HG03064 (cell line): ENCODE measurements around the gene CIDEC.

Source experiments
- ATAC-seq: cut with Tn5 transposase; IDR thresholded peaks from one replicate; pipeline ENCODE4 v1.9.1; 2021; ENCODE audit warnings: low read depth; ENCODE audit not compliant: unreplicated experiment

The CIDEC gene, protein sequence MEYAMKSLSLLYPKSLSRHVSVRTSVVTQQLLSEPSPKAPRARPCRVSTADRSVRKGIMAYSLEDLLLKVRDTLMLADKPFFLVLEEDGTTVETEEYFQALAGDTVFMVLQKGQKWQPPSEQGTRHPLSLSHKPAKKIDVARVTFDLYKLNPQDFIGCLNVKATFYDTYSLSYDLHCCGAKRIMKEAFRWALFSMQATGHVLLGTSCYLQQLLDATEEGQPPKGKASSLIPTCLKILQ

DNA sequence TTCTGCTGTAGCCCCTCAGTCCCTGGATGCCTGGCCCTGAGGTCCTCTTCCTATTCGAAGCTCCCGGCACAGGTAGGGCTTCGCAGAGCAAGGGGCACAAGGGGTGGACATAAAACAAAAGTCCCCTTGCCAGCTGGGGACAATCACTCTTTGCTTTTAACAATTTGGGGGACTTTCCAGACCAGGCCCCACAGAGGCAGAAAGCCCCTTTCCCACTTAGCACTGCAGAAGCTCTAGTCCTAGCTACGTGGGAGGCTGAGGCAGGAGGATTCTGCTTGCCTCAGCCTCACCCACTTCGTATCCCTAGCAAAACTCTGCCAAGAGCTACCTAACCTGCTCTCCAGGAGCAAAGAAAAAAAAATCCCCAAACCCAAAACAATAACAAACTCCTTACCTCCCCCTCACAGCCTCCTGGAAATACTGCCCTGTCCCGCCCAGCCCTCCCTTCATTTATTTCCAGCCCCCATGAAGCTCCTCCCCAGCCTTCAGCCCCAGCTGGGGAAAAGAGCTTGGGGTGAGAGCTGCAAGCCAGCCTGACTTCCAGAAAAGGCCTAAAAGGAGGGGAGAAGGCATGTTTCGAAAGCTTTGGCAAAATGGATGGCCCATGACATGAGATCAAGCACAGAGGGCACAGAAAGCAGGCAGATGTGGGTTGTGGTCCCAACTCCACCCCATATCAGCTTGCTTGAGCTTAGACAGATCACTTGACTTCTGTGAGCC lies at the start of gene CIDEC:
TSS of gene CIDEC (minus strand) at position 424 of the 720 bp plus-strand sequence. CDS start 1,767 bp downstream, outside the sequence.
- ATAC-seq = no peak

DNA sequence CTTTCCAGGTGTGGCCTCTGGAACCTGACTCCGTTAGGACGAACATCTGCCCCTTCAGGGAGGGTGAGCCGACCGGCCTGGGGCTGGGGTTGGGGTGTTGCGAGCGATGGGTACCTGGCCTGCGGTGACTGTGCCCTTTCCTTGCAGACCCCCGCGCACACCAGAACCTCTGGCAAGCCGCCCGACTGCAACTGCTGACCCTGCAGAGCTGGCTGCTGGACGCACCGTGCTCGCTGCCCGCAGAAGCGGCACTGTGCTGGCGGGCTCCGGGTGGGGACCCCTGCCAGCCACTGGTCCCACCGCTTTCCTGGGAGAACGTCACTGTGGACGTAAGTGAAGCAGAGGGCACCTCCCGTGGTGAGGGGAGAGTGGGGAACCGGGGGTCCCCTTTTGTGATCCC lies 48.1 kb upstream of the CIDEC start:
- ATAC-seq = no peak

DNA sequence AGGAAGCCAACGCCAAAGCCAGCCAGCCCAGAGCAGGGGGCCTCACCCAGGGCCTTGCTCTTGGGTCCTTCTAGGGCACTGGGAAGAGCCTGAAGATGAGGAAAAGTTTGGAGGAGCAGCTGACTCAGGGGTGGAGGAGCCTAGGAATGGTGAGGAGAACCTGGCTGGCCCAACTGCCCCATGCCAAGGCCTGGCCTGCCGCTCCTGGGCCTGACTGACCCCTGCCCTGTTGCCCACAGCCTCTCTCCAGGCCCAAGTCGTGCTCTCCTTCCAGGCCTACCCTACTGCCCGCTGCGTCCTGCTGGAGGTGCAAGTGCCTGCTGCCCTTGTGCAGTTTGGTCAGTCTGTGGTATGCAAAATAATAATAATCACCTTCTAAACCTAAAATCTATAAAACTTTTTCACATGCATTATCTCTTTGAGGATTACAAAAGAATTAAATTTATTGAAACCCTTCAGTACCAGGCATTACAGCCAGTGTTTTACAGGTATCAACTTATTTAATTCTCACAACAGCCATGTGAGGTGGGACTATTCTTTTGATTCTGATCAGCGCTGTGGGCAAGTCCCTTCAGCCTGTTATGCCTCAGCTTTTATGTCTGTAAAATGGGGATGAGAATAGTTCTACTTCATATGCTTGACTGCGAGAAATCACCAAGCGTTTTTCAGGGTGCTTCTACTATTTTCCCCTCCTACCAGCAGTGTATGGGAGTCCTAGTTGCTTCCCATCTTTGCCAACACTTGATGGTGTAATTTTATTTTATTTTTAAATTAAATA lies 38.4 kb upstream of the CIDEC start:
- no peak for ATAC-seq

DNA sequence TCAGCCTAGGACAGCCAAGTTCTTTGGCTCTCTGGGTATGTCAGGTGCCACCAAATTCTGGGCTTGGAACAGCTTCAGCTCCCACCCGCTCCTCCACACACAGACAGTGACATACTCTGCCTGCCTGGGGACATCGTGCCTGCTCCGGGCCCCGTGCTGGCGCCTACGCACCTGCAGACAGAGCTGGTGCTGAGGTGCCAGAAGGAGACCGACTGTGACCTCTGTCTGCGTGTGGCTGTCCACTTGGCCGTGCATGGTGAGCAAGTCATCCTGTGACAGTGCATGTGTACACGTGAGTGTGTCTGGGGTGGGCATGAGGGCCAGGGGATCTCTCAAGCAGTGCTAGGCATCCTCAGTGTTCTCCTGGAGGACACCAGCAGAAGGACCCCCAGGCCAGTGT lies 37.8 kb upstream of the CIDEC start:
- ATAC-seq = no peak

DNA sequence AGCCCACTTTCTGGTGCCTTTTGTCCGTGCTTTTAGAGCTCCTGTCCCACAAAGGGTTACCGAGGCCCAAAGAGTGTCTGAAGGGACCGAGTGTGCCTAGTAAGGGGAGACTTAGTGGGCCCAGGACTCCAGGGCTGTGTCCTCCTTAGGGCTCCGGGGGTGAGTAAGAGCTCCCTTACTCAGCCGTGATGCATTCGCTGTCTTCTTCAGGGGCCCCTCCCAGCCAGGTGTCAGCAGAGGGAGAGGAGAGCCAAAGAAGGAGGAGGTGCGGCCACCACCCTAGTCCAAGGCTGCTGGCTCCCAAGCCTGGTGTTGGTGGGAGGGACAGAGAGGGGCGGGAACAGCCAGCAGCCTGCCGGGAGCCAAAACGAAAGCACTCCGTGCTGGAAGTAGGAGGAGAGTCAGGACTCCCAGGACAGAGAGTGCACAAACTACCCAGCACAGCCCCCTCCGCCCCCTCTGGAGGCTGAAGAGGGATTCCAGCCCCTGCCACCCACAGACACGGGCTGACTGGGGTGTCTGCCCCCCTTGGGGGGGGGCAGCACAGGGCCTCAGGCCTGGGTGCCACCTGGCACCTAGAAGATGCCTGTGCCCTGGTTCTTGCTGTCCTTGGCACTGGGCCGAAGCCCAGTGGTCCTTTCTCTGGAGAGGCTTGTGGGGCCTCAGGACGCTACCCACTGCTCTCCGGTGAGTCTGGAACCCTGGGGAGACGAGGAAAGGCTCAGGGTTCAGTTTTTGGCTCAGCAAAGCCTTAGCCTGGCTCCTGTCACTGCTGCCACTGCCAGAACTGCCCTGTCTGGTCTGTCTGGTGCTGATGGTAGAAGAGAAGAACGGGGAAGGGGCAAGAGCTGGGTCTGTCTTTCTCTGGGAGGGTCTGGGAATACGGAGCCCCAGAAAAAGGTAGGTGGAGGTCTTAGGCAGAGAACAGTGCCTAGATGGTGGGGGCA lies 37.0 kb upstream of the CIDEC start, which contains the start of gene IL17RC:
TSS of gene IL17RC (plus strand) at position 365 of the 947 bp plus-strand sequence. CDS start at position 583, 218 bp downstream.
- no peak for ATAC-seq

DNA sequence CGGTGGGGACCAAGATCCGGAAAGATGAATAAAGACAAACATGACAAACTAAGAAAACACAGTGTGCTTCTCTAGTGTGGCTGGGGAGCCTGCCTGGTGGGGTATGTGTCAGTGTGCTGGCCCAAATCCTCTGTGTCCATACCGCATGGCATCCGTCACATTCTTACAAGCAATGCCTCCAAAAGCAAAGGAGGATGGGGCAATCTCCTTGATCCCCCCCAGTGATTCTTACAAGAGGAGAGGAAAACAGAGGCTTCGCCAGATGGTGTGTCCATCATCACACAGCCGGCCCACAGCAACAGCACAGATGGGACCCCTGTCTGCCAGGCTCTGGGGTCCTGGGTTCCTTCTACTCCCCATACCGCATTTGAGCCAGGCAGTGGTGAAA lies 36.3 kb upstream of the CIDEC start:
- ATAC-seq = no peak

DNA sequence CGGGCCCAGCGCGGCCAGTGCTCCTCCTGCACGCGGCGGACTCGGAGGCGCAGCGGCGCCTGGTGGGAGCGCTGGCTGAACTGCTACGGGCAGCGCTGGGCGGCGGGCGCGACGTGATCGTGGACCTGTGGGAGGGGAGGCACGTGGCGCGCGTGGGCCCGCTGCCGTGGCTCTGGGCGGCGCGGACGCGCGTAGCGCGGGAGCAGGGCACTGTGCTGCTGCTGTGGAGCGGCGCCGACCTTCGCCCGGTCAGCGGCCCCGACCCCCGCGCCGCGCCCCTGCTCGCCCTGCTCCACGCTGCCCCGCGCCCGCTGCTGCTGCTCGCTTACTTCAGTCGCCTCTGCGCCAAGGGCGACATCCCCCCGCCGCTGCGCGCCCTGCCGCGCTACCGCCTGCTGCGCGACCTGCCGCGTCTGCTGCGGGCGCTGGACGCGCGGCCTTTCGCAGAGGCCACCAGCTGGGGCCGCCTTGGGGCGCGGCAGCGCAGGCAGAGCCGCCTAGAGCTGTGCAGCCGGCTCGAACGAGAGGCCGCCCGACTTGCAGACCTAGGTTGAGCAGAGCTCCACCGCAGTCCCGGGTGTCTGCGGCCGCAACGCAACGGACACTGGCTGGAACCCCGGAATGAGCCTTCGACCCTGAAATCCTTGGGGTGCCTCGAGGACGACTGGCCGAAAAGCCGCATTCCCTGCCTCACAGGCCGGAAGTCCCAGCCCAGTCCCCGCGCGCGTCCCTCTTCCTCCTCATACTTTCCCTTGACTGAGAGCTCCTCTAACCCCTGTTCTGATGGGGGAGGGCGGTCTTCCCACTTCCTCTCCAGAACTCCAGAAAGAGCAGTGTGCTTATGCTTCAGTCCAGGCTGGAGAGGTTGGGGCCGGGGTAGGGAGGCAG lies 35.4 kb upstream of the CIDEC start:
- no peak for ATAC-seq

DNA sequence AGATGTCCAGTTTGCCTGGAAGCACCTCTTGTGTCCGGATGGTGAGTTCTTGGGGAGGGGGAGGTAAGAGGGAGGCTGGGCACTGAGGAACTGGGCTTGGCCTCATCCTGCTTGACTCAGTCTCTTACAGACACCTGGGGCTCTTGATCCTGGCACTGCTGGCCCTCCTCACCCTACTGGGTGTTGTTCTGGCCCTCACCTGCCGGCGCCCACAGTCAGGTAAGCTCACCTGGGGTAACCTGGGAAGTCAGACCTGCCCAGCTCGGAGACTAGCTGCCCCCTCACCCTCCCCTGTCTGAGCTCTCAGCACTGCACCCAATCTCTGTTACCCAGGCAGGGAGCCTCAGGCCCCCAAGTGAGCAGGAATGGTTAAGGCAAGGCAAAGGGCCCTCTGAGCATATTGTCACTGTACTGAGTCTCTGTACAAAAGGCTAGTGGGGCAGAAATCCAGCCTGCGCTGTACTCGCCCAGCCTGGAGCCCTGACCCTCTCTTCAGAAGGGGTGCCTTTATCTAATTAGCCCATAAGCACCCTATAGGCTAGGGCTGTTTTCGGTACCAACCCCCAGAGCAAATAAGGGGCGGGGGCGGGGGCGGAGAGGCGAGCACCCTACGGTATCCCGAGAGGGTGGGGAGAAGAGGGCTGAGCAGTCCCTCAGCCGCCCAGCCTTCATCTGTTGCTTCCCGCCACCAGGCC lies 34.7 kb upstream of the CIDEC start:
- no peak for ATAC-seq

DNA sequence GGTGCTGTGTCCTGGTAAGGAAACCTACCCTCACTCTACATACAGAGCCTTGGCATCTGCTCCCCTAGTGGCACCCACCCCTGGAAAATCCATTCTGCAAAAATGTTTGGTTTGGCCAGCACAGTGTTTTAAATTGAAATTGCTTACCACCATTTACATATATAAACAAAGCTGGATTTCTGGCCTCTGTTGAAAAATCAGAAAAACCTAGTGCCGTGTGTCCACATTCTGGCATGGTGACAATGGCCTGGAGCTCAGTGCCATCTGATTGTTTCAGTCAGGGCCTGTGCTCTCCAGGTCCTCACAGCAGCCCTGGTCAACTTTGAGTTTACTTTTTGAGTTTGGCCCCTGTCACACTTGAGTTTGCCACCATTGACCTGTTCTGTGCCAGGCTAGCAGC lies 34.0 kb upstream of the CIDEC start:
- ATAC-seq = no peak

DNA sequence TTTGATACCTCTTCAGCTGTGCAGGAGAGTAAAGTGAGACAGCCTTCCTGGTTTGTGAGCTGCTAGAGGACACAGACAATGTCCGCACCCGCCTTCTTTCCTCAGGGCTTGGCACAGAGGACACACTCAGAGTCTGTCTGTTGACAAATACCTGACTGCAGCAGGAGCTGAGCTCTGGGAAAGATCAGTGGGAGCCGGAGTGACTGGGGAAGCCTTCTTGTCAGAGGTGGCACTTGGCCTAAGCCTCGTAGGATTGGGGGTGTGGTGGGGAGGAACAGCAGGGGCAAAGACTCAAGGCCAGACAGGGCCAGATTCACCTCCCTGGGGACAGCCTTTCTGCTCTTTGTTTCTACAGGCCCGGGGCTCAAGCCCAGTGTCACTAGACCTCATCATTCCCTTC lies 33.5 kb upstream of the CIDEC start:
- ATAC-seq = no peak

DNA sequence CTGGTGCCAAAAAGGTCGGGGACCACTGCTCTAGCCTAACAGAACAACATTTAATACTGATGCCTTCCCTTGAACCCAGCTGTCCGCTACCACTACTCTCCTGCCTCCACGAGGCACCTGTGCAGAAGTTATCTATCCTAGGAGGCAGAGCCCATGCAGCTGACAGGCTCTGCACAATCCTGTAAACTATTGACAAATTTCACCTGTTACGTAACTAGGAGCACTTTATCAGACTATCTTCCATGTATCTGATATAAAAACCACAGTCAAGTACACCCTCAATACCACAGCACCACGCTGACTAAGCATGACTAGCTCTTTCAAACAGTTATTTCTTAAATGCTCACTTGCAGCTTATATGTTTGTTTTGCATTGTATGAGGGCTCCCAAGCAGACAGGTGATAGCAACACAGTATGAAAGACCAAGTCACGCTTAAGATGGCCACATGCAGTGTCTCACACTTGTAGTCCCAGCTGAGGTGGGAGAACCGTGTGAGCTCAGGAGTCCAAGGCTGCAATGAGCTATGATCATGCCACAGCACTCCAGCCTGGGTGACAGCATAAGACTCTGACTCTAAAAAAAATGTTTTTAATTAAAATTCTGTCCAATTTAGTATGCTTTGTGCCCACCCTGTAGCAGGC lies 32.4 kb upstream of the CIDEC start:
- ATAC-seq = no peak

DNA sequence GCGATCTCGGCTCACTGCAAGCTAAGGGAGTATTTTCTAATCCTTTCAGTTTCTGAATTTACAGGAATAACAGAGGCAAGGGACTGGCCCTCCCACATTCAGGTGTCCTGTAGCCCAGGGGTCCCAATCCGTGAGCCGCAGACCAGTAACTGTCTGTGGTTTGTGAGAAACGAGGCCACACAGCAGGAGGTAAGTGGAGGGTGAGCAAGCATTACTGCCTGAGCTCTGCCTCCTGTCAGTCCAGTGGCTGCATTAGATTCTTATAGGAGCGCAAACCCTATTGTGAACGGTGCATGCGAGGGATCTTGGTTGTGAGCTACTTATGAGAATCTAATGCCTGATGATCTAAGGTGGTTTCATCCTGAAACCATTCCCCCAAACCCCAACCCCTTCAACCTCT lies 31.8 kb upstream of the CIDEC start:
- no peak for ATAC-seq

DNA sequence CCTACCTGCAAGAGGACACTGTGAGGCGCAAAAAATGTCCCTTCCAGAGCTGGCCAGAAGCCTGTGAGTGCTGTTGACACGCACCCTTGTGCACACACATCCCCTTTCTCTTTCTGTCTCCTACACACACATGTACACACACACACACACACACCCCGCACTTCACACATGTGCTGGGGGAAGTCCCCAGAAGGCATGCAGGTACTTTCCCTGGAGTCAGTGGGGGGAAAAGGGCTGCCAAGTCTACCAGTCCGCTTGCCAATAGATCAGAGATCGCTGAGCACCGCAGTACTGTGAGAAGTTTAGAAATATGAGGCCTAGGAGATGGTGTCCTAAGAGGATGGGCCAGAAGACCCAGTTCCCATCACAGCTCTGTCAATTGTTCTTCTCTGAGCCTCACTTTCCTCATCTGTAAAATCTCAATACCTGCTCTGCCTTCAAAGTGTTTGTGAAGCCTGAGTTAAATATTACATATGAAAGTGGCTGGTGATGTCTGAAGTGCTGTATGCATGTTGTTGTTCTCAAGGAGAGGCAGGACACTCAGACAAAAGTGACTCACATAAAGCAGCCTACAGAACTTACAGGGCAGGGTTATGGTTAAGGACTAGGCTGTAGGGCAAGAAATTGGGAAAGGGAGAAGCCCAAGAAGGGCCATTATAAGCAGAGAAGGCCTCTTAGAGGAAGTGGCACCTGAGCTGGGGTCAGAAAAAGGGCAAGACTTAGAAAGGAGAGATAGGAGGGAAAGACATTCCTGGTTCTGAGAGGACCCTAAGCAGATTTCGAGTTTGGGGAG lies 29.4 kb upstream of the CIDEC start:
- ATAC-seq = no peak

DNA sequence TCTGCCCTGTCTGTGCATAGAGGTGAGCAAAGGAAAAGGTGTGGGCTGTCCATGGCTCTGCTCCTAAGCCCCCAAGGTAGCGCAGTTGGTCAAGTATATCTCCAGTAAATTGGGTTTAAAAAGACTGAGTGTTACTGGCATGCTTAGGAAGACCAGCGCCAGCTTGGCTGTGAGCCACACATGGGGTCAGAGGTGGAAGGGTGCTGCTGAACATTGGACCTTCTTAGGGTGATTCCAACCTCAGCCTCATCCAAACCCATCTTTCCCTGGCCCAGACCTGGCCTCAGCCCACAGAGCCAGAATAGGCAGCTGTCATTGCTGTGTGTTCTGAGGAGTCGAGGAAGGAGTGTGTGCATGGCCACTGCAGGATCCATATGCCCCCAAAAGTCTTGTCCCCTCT lies 28.2 kb upstream of the CIDEC start:
- no peak for ATAC-seq

DNA sequence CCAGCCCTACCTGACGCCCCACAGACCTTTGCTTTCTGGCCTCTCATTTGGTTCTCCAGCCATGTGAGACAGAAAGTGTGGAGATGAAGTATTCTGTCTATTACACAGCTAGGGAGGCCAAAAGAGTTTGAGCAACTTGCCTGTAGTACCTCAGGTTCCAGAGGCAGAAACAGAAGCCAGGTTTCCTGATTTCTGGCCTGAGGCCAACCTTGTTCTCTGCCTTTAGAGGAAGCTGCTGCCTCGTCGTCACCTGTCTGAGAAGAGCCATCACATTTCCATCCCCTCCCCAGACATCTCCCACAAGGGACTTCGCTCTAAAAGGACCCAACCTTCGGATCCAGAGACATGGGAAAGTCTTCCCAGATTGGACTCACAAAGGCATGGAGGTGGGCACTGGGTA lies 26.4 kb upstream of the CIDEC start:
- no peak for ATAC-seq

DNA sequence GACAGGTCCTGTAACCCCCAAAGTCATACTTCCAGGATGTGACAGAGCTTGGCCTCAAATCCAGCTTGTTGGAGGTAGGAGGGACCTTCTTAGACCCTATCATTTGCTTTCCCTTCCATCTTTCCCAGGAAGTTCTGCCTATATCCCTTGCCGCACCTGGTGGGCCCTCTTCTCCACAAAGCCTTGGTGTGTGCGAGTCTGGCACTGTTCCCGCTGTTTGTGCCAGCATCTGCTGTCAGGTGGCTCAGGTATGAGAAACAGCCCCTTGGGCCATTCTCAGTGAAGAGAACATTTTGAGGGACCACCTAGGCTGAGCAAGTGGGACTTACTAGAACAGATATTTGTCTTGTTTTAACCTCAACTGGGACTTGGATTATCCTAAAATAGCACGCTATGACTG lies 23.9 kb upstream of the CIDEC start:
- ATAC-seq = no peak

DNA sequence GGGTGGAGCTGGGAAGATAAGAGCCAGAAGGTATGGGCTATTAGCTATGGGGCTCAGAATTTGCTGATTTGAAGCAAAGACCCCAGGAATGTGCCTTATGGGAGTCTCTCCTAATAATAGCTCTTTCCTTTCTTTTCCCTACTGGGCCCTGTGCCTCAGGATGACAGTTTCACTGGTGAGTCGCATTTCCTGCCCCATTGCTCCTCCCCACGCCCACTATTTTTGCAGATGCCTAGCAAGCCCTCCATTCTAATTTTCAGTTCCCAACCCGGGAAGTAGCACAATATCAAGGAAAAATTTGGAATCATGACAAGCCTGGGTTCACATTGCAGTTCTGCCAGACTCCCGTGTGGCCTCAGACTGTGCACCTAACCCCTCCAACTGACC lies 23.2 kb upstream of the CIDEC start:
- ATAC-seq = no peak
